HS-5 (cell line): ENCODE results near the gene PIEZO2.

Experiments
- DNase-seq: peaks from one replicate; pipeline ENCODE4 v3.0.0-alpha.2; 2012; ENCODE audit warnings: low read depth

The PIEZO2 gene

GRCh38 chr18:10620670-10621329, 528.6 kb downstream of the PIEZO2 start:
- peak; percentile 2 for DNase-seq
